Measurements from ENCODE around the gene ZYX.

ZYX gene

GRCh38 chr7:143380260-143380645 is 892 bp upstream of the ZYX start:
- in situ Hi-C loops (cut with MboI; ENCODE audit: low sequenced_read_pairs, unreplicated experiment), result no loop called here
- peak; percentile 85 for DNase-seq (ENCODE audit: low spot score)
- TF ChIP-seq, protein P1, sequence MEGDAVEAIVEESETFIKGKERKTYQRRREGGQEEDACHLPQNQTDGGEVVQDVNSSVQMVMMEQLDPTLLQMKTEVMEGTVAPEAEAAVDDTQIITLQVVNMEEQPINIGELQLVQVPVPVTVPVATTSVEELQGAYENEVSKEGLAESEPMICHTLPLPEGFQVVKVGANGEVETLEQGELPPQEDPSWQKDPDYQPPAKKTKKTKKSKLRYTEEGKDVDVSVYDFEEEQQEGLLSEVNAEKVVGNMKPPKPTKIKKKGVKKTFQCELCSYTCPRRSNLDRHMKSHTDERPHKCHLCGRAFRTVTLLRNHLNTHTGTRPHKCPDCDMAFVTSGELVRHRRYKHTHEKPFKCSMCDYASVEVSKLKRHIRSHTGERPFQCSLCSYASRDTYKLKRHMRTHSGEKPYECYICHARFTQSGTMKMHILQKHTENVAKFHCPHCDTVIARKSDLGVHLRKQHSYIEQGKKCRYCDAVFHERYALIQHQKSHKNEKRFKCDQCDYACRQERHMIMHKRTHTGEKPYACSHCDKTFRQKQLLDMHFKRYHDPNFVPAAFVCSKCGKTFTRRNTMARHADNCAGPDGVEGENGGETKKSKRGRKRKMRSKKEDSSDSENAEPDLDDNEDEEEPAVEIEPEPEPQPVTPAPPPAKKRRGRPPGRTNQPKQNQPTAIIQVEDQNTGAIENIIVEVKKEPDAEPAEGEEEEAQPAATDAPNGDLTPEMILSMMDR (IDR thresholded peaks at IDR 0.05; ENCODE audit: borderline replicate concordance, control extremely low read depth, extremely low read depth, insufficient read depth, missing control alignments), result peak; percentile 82

DNA sequence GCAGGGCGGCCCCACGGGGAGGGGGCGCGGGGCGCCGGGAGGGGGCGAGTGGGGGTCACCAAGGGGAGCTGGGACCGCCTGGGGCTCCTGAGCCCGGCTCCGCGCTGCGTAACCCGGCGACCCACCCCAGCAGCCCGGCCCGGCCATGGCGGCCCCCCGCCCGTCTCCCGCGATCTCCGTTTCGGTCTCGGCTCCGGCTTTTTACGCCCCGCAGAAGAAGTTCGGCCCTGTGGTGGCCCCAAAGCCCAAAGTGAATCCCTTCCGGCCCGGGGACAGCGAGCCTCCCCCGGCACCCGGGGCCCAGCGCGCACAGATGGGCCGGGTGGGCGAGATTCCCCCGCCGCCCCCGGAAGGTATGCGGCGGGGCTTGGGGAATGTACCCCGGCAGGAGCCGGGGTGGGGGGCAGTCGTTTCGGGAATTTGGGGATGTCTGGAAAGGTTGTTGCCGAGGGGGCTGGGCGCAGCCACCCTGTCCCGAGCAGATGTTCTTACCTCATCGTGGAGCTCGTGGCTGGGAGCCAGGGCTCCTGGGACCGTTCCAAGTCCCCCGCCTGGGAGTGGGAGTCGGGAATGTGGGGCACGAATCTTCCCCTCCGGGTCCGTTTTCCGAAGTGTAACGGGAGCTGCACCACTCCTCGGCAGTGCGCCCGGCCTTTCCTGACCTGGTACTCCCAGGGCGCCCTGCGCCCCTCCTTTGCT is 431 bp downstream of the ZYX start:
- in situ Hi-C loops (cut with MboI; ENCODE audit: low sequenced_read_pairs, unreplicated experiment), result no loop called here
- DNase-seq (ENCODE audit: low spot score), result peak; percentile 68
- TF ChIP-seq, protein P1 (IDR thresholded peaks at IDR 0.05; ENCODE audit: borderline replicate concordance, control extremely low read depth, extremely low read depth, insufficient read depth, missing control alignments), result no peak

DNA sequence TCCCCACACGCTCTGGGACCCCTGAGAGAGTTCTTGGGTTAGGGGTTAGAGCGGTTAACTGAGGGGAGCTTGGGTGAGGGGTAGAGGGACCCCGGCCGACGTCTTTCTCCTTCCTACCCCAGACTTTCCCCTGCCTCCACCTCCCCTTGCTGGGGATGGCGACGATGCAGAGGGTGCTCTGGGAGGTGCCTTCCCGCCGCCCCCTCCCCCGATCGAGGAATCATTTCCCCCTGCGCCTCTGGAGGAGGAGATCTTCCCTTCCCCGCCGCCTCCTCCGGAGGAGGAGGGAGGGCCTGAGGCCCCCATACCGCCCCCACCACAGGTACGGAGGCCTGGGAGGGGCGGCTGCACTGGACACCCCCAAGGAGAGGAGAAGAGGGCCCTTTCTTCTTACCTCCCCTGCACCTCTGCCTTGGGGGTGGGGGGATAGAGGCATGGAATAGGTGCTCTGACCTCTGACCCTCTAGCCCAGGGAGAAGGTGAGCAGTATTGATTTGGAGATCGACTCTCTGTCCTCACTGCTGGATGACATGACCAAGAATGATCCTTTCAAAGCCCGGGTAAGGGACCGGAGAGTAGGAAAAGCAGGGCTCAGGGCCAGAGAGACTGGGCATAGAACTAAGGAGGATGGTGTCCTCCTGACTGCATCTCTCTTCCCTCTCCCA is 1.1 kb downstream of the ZYX start:
- in situ Hi-C loops (cut with MboI; ENCODE audit: low sequenced_read_pairs, unreplicated experiment), result no loop called here
- TF ChIP-seq, protein P1 (IDR thresholded peaks at IDR 0.05; ENCODE audit: borderline replicate concordance, control extremely low read depth, extremely low read depth, insufficient read depth, missing control alignments), result no peak
- DNase-seq (ENCODE audit: low spot score), result peak; percentile 37

DNA sequence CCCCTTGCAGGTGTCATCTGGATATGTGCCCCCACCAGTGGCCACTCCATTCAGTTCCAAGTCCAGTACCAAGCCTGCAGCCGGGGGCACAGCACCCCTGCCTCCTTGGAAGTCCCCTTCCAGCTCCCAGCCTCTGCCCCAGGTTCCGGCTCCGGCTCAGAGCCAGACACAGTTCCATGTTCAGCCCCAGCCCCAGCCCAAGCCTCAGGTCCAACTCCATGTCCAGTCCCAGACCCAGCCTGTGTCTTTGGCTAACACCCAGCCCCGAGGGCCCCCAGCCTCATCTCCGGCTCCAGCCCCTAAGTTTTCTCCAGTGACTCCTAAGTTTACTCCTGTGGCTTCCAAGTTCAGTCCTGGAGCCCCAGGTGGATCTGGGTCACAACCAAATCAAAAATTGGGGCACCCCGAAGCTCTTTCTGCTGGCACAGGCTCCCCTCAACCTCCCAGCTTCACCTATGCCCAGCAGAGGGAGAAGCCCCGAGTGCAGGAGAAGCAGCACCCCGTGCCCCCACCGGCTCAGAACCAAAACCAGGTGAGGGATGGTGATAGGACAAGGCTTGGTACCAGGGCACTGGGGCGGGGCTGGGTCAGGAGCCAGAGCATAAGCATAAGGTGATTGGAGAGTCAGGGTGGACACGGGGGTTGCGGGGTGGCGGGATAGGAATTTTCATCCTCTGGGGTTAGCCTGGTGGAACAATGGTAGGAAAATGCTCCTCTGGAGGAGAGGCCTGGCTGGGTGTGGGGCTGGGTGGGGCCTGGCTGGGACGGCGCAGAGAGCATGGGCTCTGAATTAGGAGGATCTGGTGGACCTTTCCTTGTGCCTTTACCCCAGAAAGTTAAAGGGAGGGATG is 1.9 kb downstream of the ZYX start:
- TF ChIP-seq, protein P1 (IDR thresholded peaks at IDR 0.05; ENCODE audit: borderline replicate concordance, control extremely low read depth, extremely low read depth, insufficient read depth, missing control alignments), result no peak
- in situ Hi-C loops (cut with MboI; ENCODE audit: low sequenced_read_pairs, unreplicated experiment), result no loop called here
- DNase-seq (ENCODE audit: low spot score), result no peak

DNA sequence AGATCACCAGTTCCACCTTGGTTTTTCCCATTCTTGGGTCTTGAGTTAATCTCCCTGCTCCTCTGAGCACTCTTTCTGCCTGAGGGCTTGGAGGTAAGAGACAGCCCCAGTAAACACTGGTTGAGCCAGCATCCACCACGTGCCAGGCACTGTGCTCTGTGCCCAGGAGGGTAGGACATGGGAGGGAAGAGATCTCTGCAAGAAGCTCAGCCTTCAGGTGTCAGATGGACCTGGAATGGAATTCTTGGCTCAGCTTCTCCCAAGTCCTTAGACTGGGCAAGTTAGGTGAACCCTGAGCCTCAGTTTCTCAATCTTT is 2.5 kb downstream of the ZYX start:
- in situ Hi-C loops (cut with MboI; ENCODE audit: low sequenced_read_pairs, unreplicated experiment), result no loop called here
- TF ChIP-seq, protein P1 (IDR thresholded peaks at IDR 0.05; ENCODE audit: borderline replicate concordance, control extremely low read depth, extremely low read depth, insufficient read depth, missing control alignments), result no peak
- no peak for DNase-seq (ENCODE audit: low spot score)

GRCh38 chr7:143384148-143384547 is 3.0 kb downstream of the ZYX start:
- TF ChIP-seq, protein P1 (IDR thresholded peaks at IDR 0.05; ENCODE audit: borderline replicate concordance, control extremely low read depth, extremely low read depth, insufficient read depth, missing control alignments), result no peak
- in situ Hi-C loops (cut with MboI; ENCODE audit: low sequenced_read_pairs, unreplicated experiment), result no loop called here
- DNase-seq (ENCODE audit: low spot score), result no peak

Data from GM13976 (cell line).